Activated T-helper 1 cell treated with anti-CD3 and anti-CD28 coated beads, Interleukin-12 subunit alpha, Interleukin-12 subunit beta, Interleukin-2, Interleukin-4 antibody, amounts not matched to agents 30 ng/mL and 10 ng/mL and 1 ng/mL, durations not matched to agents 14 hours and 24 hours and 36 hours (primary cell): ENCODE results near the gene CGREF1. TPM values are rescaled to one million over a fixed set of nuclear protein-coding genes. Genes with fewer than 3 reads are reported as not detected.
"Not testable (repeated sequence)": the region's sequence is repeated elsewhere in the genome, so short reads cannot be mapped to it uniquely, and the experiment has no call there.

Experiments
- DNase-seq: peaks from one replicate; pipeline ENCODE4 v3.0.0; 2021; ENCODE audit warnings: low spot score
- H3K27ac Mint-ChIP-seq: one replicate; pipeline ENCODE4 v1.8.0; 2021; ENCODE audit warnings: mild to moderate bottlenecking, mixed read lengths
- H3K27me3 Mint-ChIP-seq: one replicate; pipeline ENCODE4 v1.8.0; 2022; ENCODE audit warnings: mild to moderate bottlenecking, moderate library complexity, mixed read lengths; ENCODE audit not compliant: insufficient read depth
- H3K36me3 Mint-ChIP-seq: one replicate; pipeline ENCODE4 v1.8.0; 2021; ENCODE audit warnings: low read depth, mixed read lengths
- H3K4me1 Mint-ChIP-seq: one replicate; pipeline ENCODE4 v1.8.0; 2021; ENCODE audit warnings: low read depth, mixed read lengths
- H3K4me3 Mint-ChIP-seq: one replicate; pipeline ENCODE4 v1.8.0; 2021; ENCODE audit warnings: mild to moderate bottlenecking, moderate library complexity, mixed read lengths
- H3K9me3 Mint-ChIP-seq: one replicate; pipeline ENCODE4 v1.8.0; 2021; ENCODE audit warnings: mixed read lengths
- intact Hi-C: fragments of 100-400 bp; cut with micrococcal nuclease; formaldehyde crosslinking; loops from one replicate; pipeline ENCODE4 v1.15.1; 2024
- total RNA-seq: library from RNA; stranded (reverse); gene quantifications from 2 replicates; pipeline ENCODE4 v1.2.3, GENCODE V29; 2022

CGREF1 gene
- total RNA-seq, 1 donor from 2014 or later: 18.0 TPM

DNA sequence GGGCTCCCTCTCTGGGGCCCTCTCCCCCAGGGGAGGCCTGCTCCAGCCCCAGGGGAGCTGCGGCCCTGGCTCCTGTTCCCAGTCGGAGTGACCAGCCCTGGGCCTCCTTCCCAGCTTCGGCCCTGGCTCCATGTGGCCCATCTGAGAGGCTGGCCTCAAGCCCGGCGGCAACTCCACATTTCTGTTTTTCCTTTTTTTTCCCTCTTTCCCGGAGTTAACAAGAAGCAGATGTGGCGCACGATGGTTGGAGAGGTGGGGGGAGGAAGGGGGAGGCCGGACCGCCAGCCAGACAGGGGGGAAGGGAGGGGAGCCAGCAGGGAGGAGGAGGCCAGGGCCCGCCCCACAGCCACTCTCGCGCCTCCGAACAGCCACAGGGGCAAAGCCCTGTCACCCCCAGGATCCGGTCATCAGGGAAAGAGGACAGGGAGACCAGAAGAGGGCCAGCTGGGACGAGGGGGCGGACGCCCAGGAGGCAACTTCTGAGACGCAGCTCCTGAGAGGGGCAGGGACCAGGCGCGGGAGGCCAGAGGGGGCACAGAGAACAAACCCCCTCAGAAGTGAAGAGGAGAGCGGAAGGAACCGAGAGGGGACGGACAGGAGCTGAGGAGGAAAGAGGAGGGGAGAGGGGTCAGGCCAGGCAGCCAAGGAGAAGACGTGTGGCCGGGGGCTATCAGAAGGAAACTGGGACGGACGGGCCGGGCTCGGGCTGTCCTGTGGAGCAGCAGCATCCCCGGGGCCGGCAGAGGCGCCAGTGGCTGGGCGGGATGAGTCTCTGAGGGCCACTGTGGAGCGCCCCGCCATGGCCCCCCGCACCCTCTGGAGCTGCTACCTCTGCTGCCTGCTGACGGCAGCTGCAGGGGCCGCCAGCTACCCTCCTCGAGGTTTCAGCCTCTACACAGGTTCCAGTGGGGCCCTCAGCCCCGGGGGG lies 40.4 kb downstream of the CGREF1 start, which contains the start of gene EMILIN1:
EMILIN1 (plus strand) TSS at position 349 of the 928 bp plus-strand sequence; CDS start at position 800, 451 bp downstream.
- peak within 1 kb of the TSS; percentile 16 for H3K27ac Mint-ChIP-seq
- H3K9me3 Mint-ChIP-seq: no peaks in the 10 kb centered on the region
- no peaks in the 10 kb centered on the region for H3K27me3 Mint-ChIP-seq
- H3K4me3 Mint-ChIP-seq: no peak within 1 kb of the TSS
- intact Hi-C loops: no loop called here
- DNase-seq: no peak
- H3K4me1 Mint-ChIP-seq: peaks cover 63% of the 10 kb centered on the region
- peaks cover 3% of the 10 kb centered on the region for H3K36me3 Mint-ChIP-seq

DNA sequence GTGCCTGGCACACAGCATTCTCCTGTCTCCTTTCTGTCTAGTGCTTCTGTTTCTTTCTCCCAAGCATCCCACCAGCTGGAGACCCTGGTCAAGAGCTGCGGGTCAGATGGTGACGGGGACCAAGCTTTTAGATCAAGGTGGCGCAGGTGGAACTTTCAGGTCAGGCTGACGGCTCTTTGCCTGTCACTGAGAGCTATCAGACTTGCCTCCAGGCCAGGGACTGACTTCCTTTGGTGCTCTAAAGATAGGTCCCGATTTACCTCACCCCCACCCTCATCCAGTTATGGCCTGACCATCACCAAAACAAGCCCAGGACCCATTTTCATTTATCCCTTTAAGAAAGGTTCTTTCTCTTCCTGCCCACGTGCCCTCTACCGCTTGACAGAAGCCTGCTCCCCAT lies 41.7 kb downstream of the CGREF1 start:
- H3K27ac Mint-ChIP-seq: peak overlapping the region; percentile 16
- peaks cover 76% of the 10 kb centered on the region for H3K4me1 Mint-ChIP-seq
- H3K36me3 Mint-ChIP-seq: peaks cover 3% of the 10 kb centered on the region
- H3K27me3 Mint-ChIP-seq: no peaks in the 10 kb centered on the region
- DNase-seq: no peak
- no peaks in the 10 kb centered on the region for H3K9me3 Mint-ChIP-seq
- intact Hi-C loops: no loop called here
- H3K4me3 Mint-ChIP-seq: no peak overlapping the region

DNA sequence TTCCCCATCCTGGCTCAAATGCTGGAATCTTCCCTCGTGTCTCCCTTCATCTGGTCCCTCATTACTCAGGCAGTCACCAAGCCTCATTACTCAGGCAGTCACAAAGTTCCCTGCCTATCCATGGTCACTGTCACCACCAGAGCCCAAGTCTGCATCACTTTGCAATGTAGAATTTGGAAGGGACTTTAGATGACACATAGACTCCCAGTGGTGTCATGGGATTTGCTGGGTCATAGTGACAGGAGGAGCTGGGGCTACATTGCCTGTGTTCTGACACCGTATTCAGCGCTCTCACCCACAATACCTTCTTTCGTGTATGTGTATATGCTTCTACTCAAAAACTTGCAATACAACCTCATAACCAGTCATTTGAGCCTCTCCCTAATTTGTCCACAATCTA lies 42.6 kb downstream of the CGREF1 start:
- peak overlapping the region; percentile 38 for H3K4me3 Mint-ChIP-seq
- peak overlapping the region; percentile 65 for H3K27ac Mint-ChIP-seq
- peaks cover 3% of the 10 kb centered on the region for H3K36me3 Mint-ChIP-seq
- no peaks in the 10 kb centered on the region for H3K27me3 Mint-ChIP-seq
- no peaks in the 10 kb centered on the region for H3K9me3 Mint-ChIP-seq
- intact Hi-C loops: no loop called here
- no peak for DNase-seq
- H3K4me1 Mint-ChIP-seq: peaks cover 74% of the 10 kb centered on the region

DNA sequence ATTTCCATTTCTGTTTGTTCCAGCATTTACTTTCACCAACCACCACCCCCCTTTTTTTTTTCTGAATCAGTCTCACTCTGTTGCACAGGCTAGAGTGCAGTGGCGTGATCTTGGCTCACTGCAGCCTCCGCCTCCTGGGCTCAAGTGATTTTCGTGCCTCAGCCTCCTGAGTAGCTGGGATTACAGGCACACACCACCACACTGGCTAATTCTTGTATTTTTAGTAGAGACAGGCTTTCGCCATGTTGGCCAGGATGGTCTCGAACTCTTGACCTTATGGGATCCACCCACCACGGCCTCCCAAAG lies 43.4 kb downstream of the CGREF1 start:
- H3K9me3 Mint-ChIP-seq, DNase-seq, H3K36me3 Mint-ChIP-seq, intact Hi-C loops, H3K27me3 Mint-ChIP-seq: not testable (repeated sequence)
- peak overlapping the region; percentile 40 for H3K4me3 Mint-ChIP-seq
- peaks cover 73% of the 10 kb centered on the region for H3K4me1 Mint-ChIP-seq
- peak overlapping the region; percentile 87 for H3K27ac Mint-ChIP-seq

- H3K4me3 Mint-ChIP-seq: peak overlapping the region; percentile 40
These were observed 44.0 kb downstream of the CGREF1 start for GRCh38 chr2:27074738-27075565.

GRCh38 chr2:27073782-27074181 lies 45.1 kb downstream of the CGREF1 start:
- Mint-ChIP-seq H3K4me1 (peaks cover 81% of the 10 kb centered on the region), H3K4me3 (peak overlapping the region; percentile 40), H3K27me3 (peaks cover 2% of the 10 kb centered on the region), H3K36me3 (peaks cover 19% of the 10 kb centered on the region), H3K9me3 (no peaks in the 10 kb centered on the region), H3K27ac (peak overlapping the region; percentile 75)
- no peak for DNase-seq
- intact Hi-C loops: loop anchor here (5.0 kb wide), 1 partner anchor 354 kb away; the partner anchor contains the start of gene NRBP1

More at GRCh38 chr2:27074738-27075565, 44.0 kb downstream of the CGREF1 start:
- Mint-ChIP-seq H3K27ac (peak overlapping the region; percentile 87), H3K36me3 (peaks cover 11% of the 10 kb centered on the region), H3K4me1 (peaks cover 73% of the 10 kb centered on the region), H3K9me3 (no peaks in the 10 kb centered on the region), H3K27me3 (peaks cover 2% of the 10 kb centered on the region)
- intact Hi-C loops: loop anchor here (5.0 kb wide), 1 partner anchor 352 kb away; the partner anchor contains the start of gene NRBP1
- peak; percentile 27 for DNase-seq

DNA sequence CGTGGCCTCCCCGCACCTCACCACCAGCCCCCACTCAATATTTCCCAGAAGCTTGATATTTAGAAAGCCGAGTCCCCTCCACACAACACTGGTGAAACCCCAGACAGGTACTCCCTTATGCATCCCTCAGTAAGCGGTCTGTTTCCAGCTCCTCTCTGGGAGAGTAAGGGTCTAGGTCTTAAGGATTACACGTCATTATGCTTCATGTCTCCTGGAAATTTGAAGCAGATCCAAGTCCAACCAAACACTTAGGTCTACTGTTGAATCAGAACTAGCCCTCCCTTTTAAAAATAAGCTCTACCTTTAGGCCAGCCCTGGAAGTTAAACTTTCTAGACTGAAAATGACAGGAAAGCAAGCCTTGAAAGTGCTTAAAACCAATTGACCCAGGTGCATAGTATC lies 46.0 kb downstream of the CGREF1 start:
- peak overlapping the region; percentile 88 for H3K4me3 Mint-ChIP-seq
- peaks cover 2% of the 10 kb centered on the region for H3K27me3 Mint-ChIP-seq
- peaks cover 88% of the 10 kb centered on the region for H3K4me1 Mint-ChIP-seq
- DNase-seq: no peak
- intact Hi-C loops: loop anchor here (5.0 kb wide), 1 partner anchor 354 kb away; the partner anchor contains the start of gene NRBP1
- peaks cover 27% of the 10 kb centered on the region for H3K36me3 Mint-ChIP-seq
- peak overlapping the region; percentile 79 for H3K27ac Mint-ChIP-seq
- no peaks in the 10 kb centered on the region for H3K9me3 Mint-ChIP-seq

- Mint-ChIP-seq H3K9me3 (no peaks in the 10 kb centered on the region), H3K27me3 (peaks cover 2% of the 10 kb centered on the region), H3K36me3 (peaks cover 33% of the 10 kb centered on the region), H3K27ac (peak overlapping the region; percentile 98), H3K4me1 (peaks cover 90% of the 10 kb centered on the region), H3K4me3 (peak overlapping the region; percentile 88)
- DNase-seq: peak; percentile 20
- intact Hi-C loops: loop anchor here (1.0 to 5.0 kb wide), 9 partner anchors 9 to 355 kb away; partner anchors contain the start of genes AGBL5, ATRAID, GTF3C2 and KHK
These were observed 46.7 kb downstream of the CGREF1 start for GRCh38 chr2:27071990-27072830.

DNA sequence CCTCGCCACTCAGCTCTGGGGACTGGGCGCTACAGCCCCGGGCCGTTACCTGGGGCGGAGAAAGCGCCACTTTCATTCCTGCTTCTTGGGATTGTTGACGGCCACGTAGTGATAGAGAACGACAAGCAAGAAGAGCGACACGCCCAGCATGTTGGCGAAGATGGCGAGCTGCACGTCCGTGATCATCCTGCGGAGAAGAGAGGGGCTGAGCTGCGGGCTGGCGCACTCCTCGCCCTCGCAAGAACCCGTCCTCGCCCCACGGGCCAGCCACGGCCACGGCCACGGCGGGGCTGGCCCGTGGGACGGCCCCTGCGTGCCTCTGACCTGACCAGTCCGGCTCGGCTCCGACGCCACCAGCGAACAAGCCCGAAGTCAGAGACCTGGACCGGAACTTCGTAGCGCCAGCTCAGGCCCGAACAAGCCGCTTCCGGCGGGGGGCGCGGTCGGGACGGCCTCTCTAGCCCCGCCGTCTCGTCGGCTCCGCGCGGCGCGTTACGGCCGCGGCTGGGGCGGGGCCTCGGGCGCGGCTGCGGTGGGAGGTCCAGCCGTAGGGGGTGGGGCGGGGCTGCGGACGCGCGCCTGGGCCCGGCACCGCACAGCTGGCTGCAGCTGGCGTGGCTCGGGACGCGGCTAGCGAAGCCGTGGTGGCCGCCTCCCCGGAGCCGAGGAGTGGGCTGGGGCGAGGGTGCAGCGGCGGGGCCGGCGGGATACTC lies 47.5 kb downstream of the CGREF1 start, which contains the start of gene OST4:
OST4 (minus strand) TSS at position 378 of the 713 bp plus-strand sequence.
- Mint-ChIP-seq H3K27me3 (peaks cover 2% of the 10 kb centered on the region), H3K4me3 (peak within 1 kb of the TSS; percentile 99), H3K9me3 (no peaks in the 10 kb centered on the region), H3K27ac (peak within 1 kb of the TSS; percentile 98), H3K36me3 (peaks cover 33% of the 10 kb centered on the region), H3K4me1 (peaks cover 84% of the 10 kb centered on the region)
- intact Hi-C loops: loop anchor here (1.0 to 5.0 kb wide), 9 partner anchors 10 to 356 kb away; partner anchors contain the start of genes AGBL5, ATRAID, GTF3C2 and KHK
- DNase-seq: peak; percentile 91

GRCh38 chr2:27070653-27071276 lies 48.2 kb downstream of the CGREF1 start:
- no peaks in the 10 kb centered on the region for H3K9me3 Mint-ChIP-seq
- H3K27me3 Mint-ChIP-seq: peaks cover 2% of the 10 kb centered on the region
- peaks cover 84% of the 10 kb centered on the region for H3K4me1 Mint-ChIP-seq
- intact Hi-C loops: loop anchor here (1.0 to 5.0 kb wide), 9 partner anchors 11 to 357 kb away; partner anchors contain the start of genes AGBL5, ATRAID, GTF3C2 and KHK
- peaks cover 40% of the 10 kb centered on the region for H3K36me3 Mint-ChIP-seq
- peak overlapping the region; percentile 99 for H3K4me3 Mint-ChIP-seq
- peak overlapping the region; percentile 94 for H3K27ac Mint-ChIP-seq
- DNase-seq: no peak
